Measurements from ENCODE around the gene SPDYE16.
"Not testable (repeated sequence)": the region's sequence is repeated elsewhere in the genome, so short reads cannot be mapped to it uniquely, and the experiment has no call there.

- not testable (repeated sequence) for TF ChIP-seq CTCF, POLR2A (IDR thresholded peaks at IDR 0.05)
Measured at GRCh38 chr7:76583636-76584281, 40.7 kb upstream of the SPDYE16 start.

Data from right lobe of liver (tissue), 4 donors.